Keratinocyte (primary cell): ENCODE measurements around the gene SYNJ1. TPM values are rescaled to one million over a fixed set of nuclear protein-coding genes. Genes with fewer than 3 reads are reported as not detected.

Experiments
- DNase-seq: peaks from one replicate; pipeline ENCODE4 v3.0.0-alpha.2; 2011; ENCODE audit warnings: low read depth, missing footprints, low spot score
- FAIRE-seq: peaks from 2 replicates; lab custom pipeline; 2011; peaks lifted over from hg19 to GRCh38; lab: Jason Lieb, UNC
- H2AFZ ChIP-seq: 2 replicates; pipeline ENCODE4 v1.6.0; 2012; ENCODE audit warnings: low read length, control low read depth, inconsistent platforms; ENCODE audit not compliant: control insufficient read depth
- H3K27ac ChIP-seq: 2 replicates; pipeline ENCODE4 v1.5.1; 2011; ENCODE audit warnings: low read length; ENCODE audit not compliant: control insufficient read depth, insufficient read depth
- H3K27me3 ChIP-seq: 3 replicates; pipeline ENCODE4 v1.6.0; 2011; ENCODE audit warnings: low read length; ENCODE audit not compliant: control insufficient read depth, insufficient read depth; ENCODE audit errors: extremely low read depth
- H3K36me3 ChIP-seq, 2 experiments: 2 replicates in 1 of 2; 3 replicates in 1 of 2; pipeline ENCODE4 v1.5.1; 2011; ENCODE audit warnings: low read length in 2 of 2, mild to moderate bottlenecking in 1 of 2; ENCODE audit not compliant: control insufficient read depth in 2 of 2, insufficient read depth in 2 of 2; ENCODE audit errors: extremely low read depth in 1 of 2
- H3K4me1 ChIP-seq: 3 replicates; pipeline ENCODE4 v1.5.1; 2011; ENCODE audit warnings: low read length; ENCODE audit not compliant: control insufficient read depth, insufficient read depth; ENCODE audit errors: extremely low read depth
- H3K4me2 ChIP-seq: 3 replicates; pipeline ENCODE4 v1.6.0; 2011; ENCODE audit warnings: low read depth, low read length; ENCODE audit not compliant: control insufficient read depth, insufficient read depth; ENCODE audit errors: extremely low read depth
- H3K4me3 ChIP-seq, 3 experiments: fragments of 200-600 bp in 1 of 3; sonication (generic) in 1 of 3; 2 replicates in 2 of 3; 3 replicates in 1 of 3; pipeline ENCODE4 v1.5.1; 2011 to 2016; ENCODE audit warnings: low read length in 3 of 3, mild to moderate bottlenecking in 3 of 3, control low read depth in 2 of 3, inconsistent platforms in 1 of 3, low read depth in 1 of 3, mixed read lengths in 1 of 3, mixed run types in 1 of 3, moderate library complexity in 1 of 3; ENCODE audit not compliant: control insufficient read depth in 2 of 3, insufficient read depth in 2 of 3; ENCODE audit errors: extremely low read depth in 1 of 3
- H3K79me2 ChIP-seq: 2 replicates; pipeline ENCODE4 v1.6.0; 2012; ENCODE audit warnings: low read length; ENCODE audit not compliant: control insufficient read depth, insufficient read depth
- H3K9ac ChIP-seq: 3 replicates; pipeline ENCODE4 v1.6.0; 2011; ENCODE audit warnings: low read length; ENCODE audit not compliant: control insufficient read depth, insufficient read depth; ENCODE audit errors: extremely low read depth
- H3K9me1 ChIP-seq: 3 replicates; pipeline ENCODE4 v1.6.0; 2011; ENCODE audit warnings: low read length; ENCODE audit not compliant: control insufficient read depth, insufficient read depth; ENCODE audit errors: extremely low read depth
- H3K9me3 ChIP-seq: 2 replicates; pipeline ENCODE4 v1.5.1; 2012; ENCODE audit warnings: low read depth, low read length; ENCODE audit not compliant: control insufficient read depth
- H4K20me1 ChIP-seq: 3 replicates; pipeline ENCODE4 v1.6.0; 2011; ENCODE audit warnings: low read length; ENCODE audit not compliant: control insufficient read depth, insufficient read depth; ENCODE audit errors: extremely low read depth
- CTCF ChIP-seq, 3 experiments: IDR thresholded peaks in 1 of 3; conservative IDR thresholded peaks in 1 of 3; optimal IDR thresholded peaks in 1 of 3; 2 replicates in 2 of 3; 3 replicates in 1 of 3; pipeline versions ENCODE3 to v1.5.1; 2011; ENCODE audit warnings: low read length in 3 of 3, mild to moderate bottlenecking in 3 of 3, moderate library complexity in 2 of 3, control low read depth in 1 of 3, inconsistent platforms in 1 of 3; ENCODE audit not compliant: insufficient read depth in 2 of 3; ENCODE audit errors: extremely low read depth in 1 of 3
- EZH2 ChIP-seq: IDR thresholded peaks from one replicate; pipeline ENCODE4 v1.6.1; 2012; ENCODE audit warnings: inconsistent platforms, mild to moderate bottlenecking, low read length, moderate library complexity
- dilution Hi-C: fragments of 300-500 bp; cut with MboI; formaldehyde crosslinking; loops from one replicate; pipeline ENCODE4 v1.7.0; 2020; ENCODE audit warnings: low sequenced_read_pairs; ENCODE audit not compliant: extremely low pct_ligation_motif_present
- polyA plus RNA-seq, 5 experiments: library from polyadenylated mRNA; depleted of rRNA in 3 of 5; stranded (reverse) in 3 of 5; stranded (forward) in 1 of 5; unstranded in 1 of 5; fragments of >200 nt; gene quantifications; 1 replicate in 1 of 5; 2 replicates in 3 of 5; 3 replicates in 1 of 5; pipeline versions ENCODE4 v1.2.1 to v1.2.3, GENCODE V29; 2011 to 2012; ENCODE audit warnings: missing spikeins in 2 of 5, low read depth in 1 of 5, low replicate concordance in 1 of 5

SYNJ1 gene
- polyA plus RNA-seq, 1 donor (not counting 4 experiments of a cell fraction or from before 2014, with no cell fraction given): 4.9 TPM

GRCh38 chr21:32604464-32604863 lies 123.3 kb downstream of the SYNJ1 start:
- peaks cover 5% of the 10 kb centered on the region for H3K79me2 ChIP-seq
- no peak for DNase-seq
- H3K4me1 ChIP-seq: peaks cover 10% of the 10 kb centered on the region
- TF ChIP-seq EZH2 (no peak), CTCF (optimal IDR thresholded peaks at IDR 0.05 in 1 of 3, IDR thresholded peaks at IDR 0.05 in 1 of 3, conservative IDR thresholded peaks at IDR 0.05 in 1 of 3; ENCODE audit: extremely low read depth in 1 of 3, insufficient read depth in 2 of 3, low read length in 3 of 3) (no peak)
- no peak overlapping the region for H3K27ac ChIP-seq
- no peak overlapping the region for H2AFZ ChIP-seq
- FAIRE-seq: no peak
- dilution Hi-C loops: no loop called here
- peaks cover 29 to 32% of the 10 kb centered on the region in 2 experiments for H3K36me3 ChIP-seq
- no peaks in the 10 kb centered on the region for H3K9me1 ChIP-seq
- no peak overlapping the region for H3K4me3 ChIP-seq
- H3K9ac ChIP-seq: no peak overlapping the region
- H3K9me3 ChIP-seq: no peaks in the 10 kb centered on the region
- no peak overlapping the region for H3K4me2 ChIP-seq
- H4K20me1 ChIP-seq: no peaks in the 10 kb centered on the region
- H3K27me3 ChIP-seq: no peaks in the 10 kb centered on the region

- H3K27ac ChIP-seq: no peak overlapping the region
- H3K4me1 ChIP-seq: peaks cover 12% of the 10 kb centered on the region
- no peak overlapping the region for H2AFZ ChIP-seq
- H3K36me3 ChIP-seq: peaks cover 29 to 32% of the 10 kb centered on the region in 2 experiments
- dilution Hi-C loops: no loop called here
- no peaks in the 10 kb centered on the region for H3K9me3 ChIP-seq
- no peaks in the 10 kb centered on the region for H3K9me1 ChIP-seq
- no peaks in the 10 kb centered on the region for H3K79me2 ChIP-seq
- DNase-seq (no peak), FAIRE-seq (no peak)
- no peaks in the 10 kb centered on the region for H4K20me1 ChIP-seq
- no peak overlapping the region for H3K9ac ChIP-seq
- TF ChIP-seq CTCF (optimal IDR thresholded peaks at IDR 0.05 in 1 of 3, IDR thresholded peaks at IDR 0.05 in 1 of 3, conservative IDR thresholded peaks at IDR 0.05 in 1 of 3; ENCODE audit: extremely low read depth in 1 of 3, insufficient read depth in 2 of 3, low read length in 3 of 3) (no peak), EZH2 (no peak)
- no peaks in the 10 kb centered on the region for H3K27me3 ChIP-seq
- H3K4me3 ChIP-seq: no peak overlapping the region
- H3K4me2 ChIP-seq: no peak overlapping the region
Observed at GRCh38 chr21:32603131-32603530, 124.7 kb downstream of the SYNJ1 start.
